WI38 (cell line): Measurements from ENCODE around the gene ASTN1.

Source experiments
- H3K4me3 ChIP-seq: 2 replicates; pipeline ENCODE4 v1.5.1; 2011; ENCODE audit warnings: low read depth, mild to moderate bottlenecking, control low read depth, low read length
- TF ChIP-seq, protein P1 (sequence below): IDR thresholded peaks from 2 replicates; pipeline ENCODE4 v1.5.1; 2012; ENCODE audit warnings: low read depth, mild to moderate bottlenecking, control low read depth, low read length

ASTN1 gene

GRCh38 chr1:177137814-177138213 is 26.7 kb downstream of the ASTN1 start:
- TF ChIP-seq, protein P1, sequence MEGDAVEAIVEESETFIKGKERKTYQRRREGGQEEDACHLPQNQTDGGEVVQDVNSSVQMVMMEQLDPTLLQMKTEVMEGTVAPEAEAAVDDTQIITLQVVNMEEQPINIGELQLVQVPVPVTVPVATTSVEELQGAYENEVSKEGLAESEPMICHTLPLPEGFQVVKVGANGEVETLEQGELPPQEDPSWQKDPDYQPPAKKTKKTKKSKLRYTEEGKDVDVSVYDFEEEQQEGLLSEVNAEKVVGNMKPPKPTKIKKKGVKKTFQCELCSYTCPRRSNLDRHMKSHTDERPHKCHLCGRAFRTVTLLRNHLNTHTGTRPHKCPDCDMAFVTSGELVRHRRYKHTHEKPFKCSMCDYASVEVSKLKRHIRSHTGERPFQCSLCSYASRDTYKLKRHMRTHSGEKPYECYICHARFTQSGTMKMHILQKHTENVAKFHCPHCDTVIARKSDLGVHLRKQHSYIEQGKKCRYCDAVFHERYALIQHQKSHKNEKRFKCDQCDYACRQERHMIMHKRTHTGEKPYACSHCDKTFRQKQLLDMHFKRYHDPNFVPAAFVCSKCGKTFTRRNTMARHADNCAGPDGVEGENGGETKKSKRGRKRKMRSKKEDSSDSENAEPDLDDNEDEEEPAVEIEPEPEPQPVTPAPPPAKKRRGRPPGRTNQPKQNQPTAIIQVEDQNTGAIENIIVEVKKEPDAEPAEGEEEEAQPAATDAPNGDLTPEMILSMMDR: no peak
- no peak overlapping the region for H3K4me3 ChIP-seq

- TF ChIP-seq, protein P1: no peak
- no peak overlapping the region for H3K4me3 ChIP-seq
These were observed 29.3 kb downstream of the ASTN1 start for GRCh38 chr1:177135250-177135649.

- no peak overlapping the region for H3K4me3 ChIP-seq
- TF ChIP-seq, protein P1: no peak
These were observed 30.5 kb downstream of the ASTN1 start for GRCh38 chr1:177133977-177134538.

DNA sequence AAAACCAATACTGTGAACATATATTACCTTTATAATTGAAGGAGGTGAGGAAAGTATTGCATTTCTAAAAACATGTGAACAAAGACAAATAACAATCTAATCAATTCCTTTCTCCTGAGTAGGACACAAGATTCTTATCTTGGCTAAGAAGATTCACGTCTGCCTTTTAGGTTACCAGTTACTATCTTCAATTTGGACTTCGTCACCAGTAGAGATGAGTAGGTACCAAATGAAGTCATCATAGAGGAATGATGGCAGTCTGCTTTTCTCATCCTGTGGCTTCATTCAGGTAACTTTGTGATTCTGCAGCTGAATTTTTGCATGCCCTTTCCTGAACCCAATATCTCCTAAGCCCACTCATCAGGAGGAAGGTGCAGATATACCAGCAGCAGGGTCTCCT is 32.4 kb downstream of the ASTN1 start:
- TF ChIP-seq, protein P1: no peak
- H3K4me3 ChIP-seq: no peak overlapping the region

DNA sequence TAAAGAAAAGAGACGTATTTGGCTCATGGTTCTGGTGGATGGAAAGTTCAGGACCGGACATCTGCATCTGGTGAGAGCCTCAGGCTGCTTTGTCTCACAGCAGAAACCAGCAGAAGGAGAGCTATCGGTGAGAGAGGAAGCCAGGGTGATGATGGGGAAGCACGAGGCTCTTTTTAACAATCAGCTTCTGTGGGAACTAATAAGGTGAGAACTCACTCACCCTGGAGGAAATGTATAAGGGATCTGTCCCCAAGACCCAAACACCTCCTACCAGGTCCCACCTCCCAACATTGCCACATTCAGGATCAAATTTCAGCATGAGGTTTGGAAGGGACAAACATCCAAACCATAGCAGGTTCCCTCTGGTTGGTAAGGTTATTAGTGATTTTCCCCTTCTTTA is 32.8 kb downstream of the ASTN1 start:
- H3K4me3 ChIP-seq: no peak overlapping the region
- TF ChIP-seq, protein P1: no peak

GRCh38 chr1:177130451-177130945 is 34.0 kb downstream of the ASTN1 start:
- TF ChIP-seq, protein P1: no peak
- H3K4me3 ChIP-seq: no peak overlapping the region

DNA sequence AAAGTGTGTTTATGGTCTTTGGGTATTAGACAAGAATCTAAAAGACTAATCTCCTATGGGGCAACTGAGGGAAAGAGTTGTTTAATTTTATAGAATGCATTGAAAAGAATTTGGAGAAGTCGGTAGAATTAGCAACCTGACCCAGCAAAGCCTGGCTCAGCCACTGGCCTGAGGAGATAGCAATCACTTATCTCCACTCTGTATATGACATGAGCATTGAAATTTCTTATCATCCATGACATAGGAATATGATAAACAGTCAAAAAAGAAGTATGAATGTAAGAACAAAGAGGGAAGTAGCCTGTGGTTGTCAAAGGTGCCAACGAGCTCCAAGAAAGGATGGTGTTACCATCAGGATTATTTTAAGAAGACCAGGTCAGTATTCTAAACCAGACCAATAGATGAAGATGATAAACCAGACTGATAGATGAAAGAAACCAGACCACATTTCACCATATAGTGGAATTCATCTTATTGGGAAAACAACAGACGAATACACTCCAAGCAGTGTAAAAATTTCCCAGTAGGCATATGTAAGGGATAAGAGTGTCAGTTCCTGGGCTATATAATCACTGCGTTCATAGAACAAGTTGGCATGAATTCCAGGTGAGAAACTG is 35.7 kb downstream of the ASTN1 start:
- H3K4me3 ChIP-seq: no peak overlapping the region
- TF ChIP-seq, protein P1: no peak
